Activated CD4-positive, CD25-positive, alpha-beta regulatory T cell treated with anti-CD3 and anti-CD28 coated beads, Interleukin-2, amount 50 U/mL, for 24 hours (primary cell): ENCODE measurements around the gene TRIM71.
"Not testable (repeated sequence)": the region's sequence is repeated elsewhere in the genome, so short reads cannot be mapped to it uniquely, and the experiment has no call there.

ENCODE experiments used
- ATAC-seq, 2 donors: fragments of 150-1000 bp; cut with Tn5 transposase; one replicate each; pipeline ENCODE4 v1.10.0; 2021; ENCODE audit warnings: mild to moderate bottlenecking in 1 of 2, moderate library complexity in 1 of 2

The TRIM71 gene

GRCh38 chr3:32820430-32820829 lies 2.6 kb downstream of the TRIM71 start:
- ATAC-seq, result no peak

- no peak for ATAC-seq
Measured at GRCh38 chr3:32820971-32821685, 3.3 kb downstream of the TRIM71 start.

GRCh38 chr3:32821686-32822296 lies 4.0 kb downstream of the TRIM71 start:
- ATAC-seq, result no peak

- no peak for ATAC-seq
Measured at GRCh38 chr3:32822609-32823498, 5.1 kb downstream of the TRIM71 start.

GRCh38 chr3:32823641-32824184 lies 5.9 kb downstream of the TRIM71 start:
- ATAC-seq, result not testable (repeated sequence)

- ATAC-seq, result no peak
Measured at GRCh38 chr3:32825601-32826375, 8.0 kb downstream of the TRIM71 start.

GRCh38 chr3:32831062-32831461 lies 13.3 kb downstream of the TRIM71 start:
- ATAC-seq, result no peak

- ATAC-seq, result no peak
Measured at GRCh38 chr3:32831791-32832190, 14.0 kb downstream of the TRIM71 start.

GRCh38 chr3:32832193-32832592 lies 14.4 kb downstream of the TRIM71 start:
- no peak for ATAC-seq

GRCh38 chr3:32835049-32835371 lies 17.2 kb downstream of the TRIM71 start:
- no peak for ATAC-seq

- no peak for ATAC-seq
Measured at GRCh38 chr3:32835961-32836360, 18.2 kb downstream of the TRIM71 start.

- no peak for ATAC-seq
Measured at GRCh38 chr3:32836601-32837000, 18.8 kb downstream of the TRIM71 start.

GRCh38 chr3:32837366-32837765 lies 19.6 kb downstream of the TRIM71 start:
- ATAC-seq, result no peak

- no peak for ATAC-seq
Measured at GRCh38 chr3:32837789-32838188, 20.0 kb downstream of the TRIM71 start.

GRCh38 chr3:32839714-32840085 lies 21.9 kb downstream of the TRIM71 start:
- no peak for ATAC-seq

GRCh38 chr3:32840086-32840841 lies 22.5 kb downstream of the TRIM71 start:
- no peak for ATAC-seq

GRCh38 chr3:32841341-32841740 lies 23.5 kb downstream of the TRIM71 start:
- no peak for ATAC-seq

- ATAC-seq, result no peak
Measured at GRCh38 chr3:32841867-32842470, 24.2 kb downstream of the TRIM71 start.

GRCh38 chr3:32842531-32842931 lies 24.7 kb downstream of the TRIM71 start:
- no peak for ATAC-seq

- ATAC-seq, result no peak
Measured at GRCh38 chr3:32842987-32843386, 25.2 kb downstream of the TRIM71 start.

GRCh38 chr3:32843510-32844321 lies 25.9 kb downstream of the TRIM71 start:
- no peak for ATAC-seq
